SU-DHL-6 (cell line): ENCODE measurements around the gene TRIM2.
A peak's percentile ranks its signal among the peaks of the same experiment; 100 is the strongest.

Experiments
- H2AFZ ChIP-seq: fragments of 200-600 bp; sonication (generic); 2 replicates; pipeline ENCODE4 v1.6.1; 2014; ENCODE audit warnings: low read depth, mild to moderate bottlenecking, moderate library complexity, mixed read lengths, antibody characterized with exemption, low read length; ENCODE audit not compliant: severe bottlenecking
- H3F3A ChIP-seq: fragments of 200-600 bp; shearing (Covaris generic); 2 replicates; pipeline ENCODE4 v1.6.0; 2016; ENCODE audit warnings: antibody characterized with exemption, mild to moderate bottlenecking; ENCODE audit not compliant: insufficient read depth
- H3K27ac ChIP-seq: fragments of 200-600 bp; sonication (generic); 2 replicates; pipeline ENCODE4 v1.5.1; 2016; ENCODE audit warnings: low read depth, mild to moderate bottlenecking, low read length, moderate library complexity, mixed read lengths
- H3K27me3 ChIP-seq: fragments of 200-600 bp; sonication (generic), shearing (Covaris generic); 2 replicates; pipeline ENCODE4 v1.6.0; 2014; ENCODE audit warnings: mild to moderate bottlenecking, low read length
- H3K36me3 ChIP-seq: fragments of 200-600 bp; sonication (generic); 2 replicates; pipeline ENCODE4 v1.6.1; 2014; ENCODE audit warnings: mild to moderate bottlenecking, low read length, mixed read lengths
- H3K4me2 ChIP-seq: fragments of 300-600, 200-600 bp; shearing (Covaris generic), sonication (generic); 2 replicates; pipeline ENCODE4 v1.6.0; 2014; ENCODE audit warnings: low read length, low read depth, mild to moderate bottlenecking; ENCODE audit not compliant: poor library complexity, severe bottlenecking
- H3K4me3 ChIP-seq: fragments of 200-600 bp; sonication (generic); 2 replicates; pipeline ENCODE4 v1.5.1; 2014; ENCODE audit warnings: antibody characterized with exemption, low read length, mild to moderate bottlenecking, mixed read lengths; ENCODE audit not compliant: insufficient read depth, poor library complexity, severe bottlenecking
- H3K79me2 ChIP-seq: fragments of 200-600 bp; sonication (generic); 2 replicates; pipeline ENCODE4 v1.6.1; 2014; ENCODE audit warnings: mild to moderate bottlenecking, low read length, moderate library complexity; ENCODE audit not compliant: insufficient read depth
- H3K9ac ChIP-seq: fragments of 200-600 bp; sonication (generic); 2 replicates; pipeline ENCODE4 v1.7.0; 2014; ENCODE audit warnings: mild to moderate bottlenecking, low read length
- H3K9me2 ChIP-seq: fragments of 200-600 bp; sonication (generic); replicated peaks from 2 replicates; pipeline ENCODE4 v1.6.1; 2014; ENCODE audit warnings: low read length; ENCODE audit not compliant: insufficient read depth
- H3K9me3 ChIP-seq: fragments of 200-600 bp; sonication (generic); 2 replicates; pipeline ENCODE4 v1.6.1; 2014; ENCODE audit warnings: low read length, mixed read lengths; ENCODE audit not compliant: insufficient read depth
- H4K20me1 ChIP-seq: fragments of 200-600 bp; sonication (generic); 2 replicates; pipeline ENCODE4 v1.6.1; 2014; ENCODE audit warnings: low read depth, mild to moderate bottlenecking, antibody characterized with exemption, low read length, moderate library complexity, mixed read lengths
- EZH2phosphoT487 ChIP-seq: fragments of 200-600 bp; sonication (generic), shearing (Covaris generic); conservative IDR thresholded peaks from 2 replicates; pipeline ENCODE4 v1.6.1; 2018; ENCODE audit warnings: mild to moderate bottlenecking, antibody characterized with exemption, low read length, moderate library complexity, mixed read lengths
- TF ChIP-seq, protein P1 (sequence below): fragments of 200-600 bp; sonication (generic); IDR thresholded peaks from one replicate; pipeline ENCODE4 v1.5.1; 2017; ENCODE audit warnings: antibody characterized with exemption, mild to moderate bottlenecking, low read length, moderate library complexity; ENCODE audit not compliant: insufficient read depth, poor library complexity, severe bottlenecking

Gene TRIM2

DNA sequence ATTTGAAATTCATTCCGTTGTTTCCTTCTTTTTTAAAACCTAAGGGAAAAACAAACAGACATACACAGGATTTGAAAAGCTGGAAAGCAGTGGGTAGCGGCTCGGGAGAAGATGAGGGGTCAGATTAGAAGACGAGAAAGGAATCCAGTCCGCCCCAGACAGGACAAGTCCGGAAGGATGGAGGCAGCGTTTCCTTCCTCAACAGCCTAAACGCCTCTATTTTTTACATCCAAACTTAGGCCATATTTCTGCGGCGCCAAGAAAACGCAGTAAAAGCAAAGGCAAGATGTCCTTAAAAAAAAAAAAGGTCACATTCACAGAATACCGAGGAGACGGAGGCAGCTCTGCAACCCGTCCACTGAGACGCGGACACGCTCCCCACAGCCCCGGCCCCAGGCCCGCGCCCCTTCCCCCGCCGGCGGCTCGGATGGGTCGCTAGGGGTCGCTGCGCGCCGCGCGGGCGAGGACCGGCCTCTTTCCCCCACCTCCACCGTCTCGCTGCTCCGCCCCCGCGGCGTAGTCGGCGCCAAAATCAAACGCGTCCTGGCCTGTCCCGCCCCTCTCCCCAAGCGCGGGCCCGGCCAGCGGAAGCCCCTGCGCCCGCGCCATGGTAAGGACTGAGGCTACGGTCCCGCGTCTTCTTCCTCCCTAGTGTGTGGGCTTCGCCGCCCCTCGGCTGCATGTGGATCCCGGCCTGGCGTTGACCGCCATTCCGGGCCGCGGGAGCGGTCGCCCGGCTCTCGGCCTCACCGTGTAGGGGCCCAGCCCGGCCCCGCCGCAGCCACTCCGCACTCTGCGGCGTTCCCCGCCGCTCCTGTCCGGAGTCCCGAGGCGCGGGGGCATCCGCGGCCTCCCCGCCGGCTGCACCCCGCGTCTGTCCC lies 140.1 kb downstream of the TRIM2 start, which contains the start of gene MND1:
Gene MND1, plus strand, starts transcription at position 558 of the 881 bp plus-strand sequence. Its CDS starts 50 bp downstream, at position 608.
- H3K36me3 ChIP-seq: 0 out of 2 replicates have a peak, but pooled peaks cover under 1% of the 10 kb centered on the region

DNA sequence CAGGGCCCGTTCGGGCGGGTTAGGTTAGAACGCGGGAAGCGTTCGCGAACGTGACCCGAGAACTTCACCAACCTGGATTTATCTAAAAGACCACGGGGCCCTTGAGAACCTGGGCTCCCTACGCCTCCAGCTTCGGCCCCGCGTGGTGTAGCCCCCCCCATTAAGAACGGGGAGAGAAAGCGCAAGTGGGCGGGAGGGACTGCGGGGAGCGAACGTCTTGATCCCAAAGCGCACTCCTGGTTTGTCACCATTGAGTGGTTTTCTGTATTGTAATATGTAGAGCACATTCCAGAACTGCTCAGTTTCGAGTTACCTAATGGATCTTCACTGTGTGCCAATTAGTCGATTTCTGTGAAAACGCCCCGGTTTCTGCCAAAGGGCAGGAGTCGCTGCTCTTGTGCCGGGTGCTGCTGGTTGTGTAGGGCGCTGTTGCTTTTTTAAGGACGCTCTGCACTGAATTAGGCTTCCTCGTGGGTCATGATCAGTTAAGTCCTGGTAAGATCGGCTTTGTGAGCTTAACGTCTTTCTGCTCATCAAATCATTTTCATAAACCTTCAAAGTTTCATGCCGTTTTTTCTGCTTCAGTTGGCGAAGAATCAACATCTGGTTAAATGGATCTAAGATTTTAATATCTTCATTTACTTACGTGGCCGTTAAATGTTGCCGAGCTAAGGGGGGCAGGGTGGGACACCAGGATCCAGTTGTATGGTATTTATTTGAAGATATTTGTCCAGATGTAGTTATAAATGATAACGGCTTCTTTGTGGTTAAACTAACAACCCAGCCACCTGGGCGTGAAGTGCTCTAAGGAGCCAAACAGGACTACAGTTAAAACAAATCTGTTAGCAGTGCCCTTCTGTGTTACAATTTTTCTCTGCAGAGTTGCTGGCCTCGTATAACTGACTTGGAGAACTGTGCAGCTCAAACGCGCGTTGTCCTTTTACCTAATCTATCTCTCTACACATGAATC lies 141.1 kb downstream of the TRIM2 start:
- H3K36me3 ChIP-seq: peaks cover 10% of the 10 kb centered on the region
- peak overlapping the region; percentile 98 for H3K9ac ChIP-seq
- no peak overlapping the region for H2AFZ ChIP-seq
- no peaks in the 10 kb centered on the region for H3K9me2 ChIP-seq
- peak overlapping the region; percentile 98 for H3K4me2 ChIP-seq
- H3F3A ChIP-seq: peaks cover 32% of the 10 kb centered on the region
- peaks cover 57% of the 10 kb centered on the region for H3K79me2 ChIP-seq
- peak overlapping the region; percentile 76 for H3K4me3 ChIP-seq
- H4K20me1 ChIP-seq: no peaks in the 10 kb centered on the region
- peak overlapping the region; percentile 98 for H3K27ac ChIP-seq
- no peaks in the 10 kb centered on the region for H3K9me3 ChIP-seq
- TF ChIP-seq, protein P1, sequence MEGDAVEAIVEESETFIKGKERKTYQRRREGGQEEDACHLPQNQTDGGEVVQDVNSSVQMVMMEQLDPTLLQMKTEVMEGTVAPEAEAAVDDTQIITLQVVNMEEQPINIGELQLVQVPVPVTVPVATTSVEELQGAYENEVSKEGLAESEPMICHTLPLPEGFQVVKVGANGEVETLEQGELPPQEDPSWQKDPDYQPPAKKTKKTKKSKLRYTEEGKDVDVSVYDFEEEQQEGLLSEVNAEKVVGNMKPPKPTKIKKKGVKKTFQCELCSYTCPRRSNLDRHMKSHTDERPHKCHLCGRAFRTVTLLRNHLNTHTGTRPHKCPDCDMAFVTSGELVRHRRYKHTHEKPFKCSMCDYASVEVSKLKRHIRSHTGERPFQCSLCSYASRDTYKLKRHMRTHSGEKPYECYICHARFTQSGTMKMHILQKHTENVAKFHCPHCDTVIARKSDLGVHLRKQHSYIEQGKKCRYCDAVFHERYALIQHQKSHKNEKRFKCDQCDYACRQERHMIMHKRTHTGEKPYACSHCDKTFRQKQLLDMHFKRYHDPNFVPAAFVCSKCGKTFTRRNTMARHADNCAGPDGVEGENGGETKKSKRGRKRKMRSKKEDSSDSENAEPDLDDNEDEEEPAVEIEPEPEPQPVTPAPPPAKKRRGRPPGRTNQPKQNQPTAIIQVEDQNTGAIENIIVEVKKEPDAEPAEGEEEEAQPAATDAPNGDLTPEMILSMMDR: no peak
- no peak for TF ChIP-seq EZH2phosphoT487
- H3K27me3 ChIP-seq: no peaks in the 10 kb centered on the region

More for the DNA sequence above, 140.1 kb downstream of the TRIM2 start, which contains the start of gene MND1:
- Histone ChIP-seq H3K9ac (peak within 1 kb of the TSS; percentile 98), H3K9me3 (no peaks in the 10 kb centered on the region), H3K4me3 (peak within 1 kb of the TSS; percentile 76), H3K4me2 (peak within 1 kb of the TSS; percentile 98), H3K27me3 (no peaks in the 10 kb centered on the region), H4K20me1 (no peaks in the 10 kb centered on the region), H3F3A (peaks cover 27% of the 10 kb centered on the region), H2AFZ (peak within 1 kb of the TSS; percentile 90), H3K79me2 (peaks cover 47% of the 10 kb centered on the region), H3K9me2 (no peaks in the 10 kb centered on the region), H3K27ac (peak within 1 kb of the TSS; percentile 98)
- TF ChIP-seq, protein P1: peak; percentile 63
- no peak for TF ChIP-seq EZH2phosphoT487

DNA sequence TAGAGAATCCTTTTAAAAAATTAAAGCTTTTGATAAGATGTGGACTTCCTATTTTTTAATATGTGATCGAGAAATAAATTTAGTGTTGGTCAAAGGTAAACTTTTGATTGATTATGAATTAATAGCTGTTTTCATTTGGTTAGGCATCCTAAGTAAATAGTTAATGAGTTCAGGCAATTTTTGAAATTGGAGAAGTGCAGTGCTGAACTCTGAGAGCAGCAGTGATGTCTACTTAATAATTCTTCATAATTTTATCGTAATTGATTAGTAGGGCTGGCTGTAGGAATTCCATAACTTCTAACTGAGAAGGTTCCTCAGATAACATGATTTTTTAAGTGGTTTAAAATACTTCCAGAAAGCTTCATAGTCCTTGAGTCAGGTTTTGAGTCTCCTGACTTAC lies 141.8 kb downstream of the TRIM2 start:
- TF ChIP-seq, protein P1: no peak
- TF ChIP-seq EZH2phosphoT487: no peak
- Histone ChIP-seq H3K4me3 (peak overlapping the region; percentile 76), H3K79me2 (peaks cover 64% of the 10 kb centered on the region), H3K27me3 (no peaks in the 10 kb centered on the region), H3K36me3 (peaks cover 18% of the 10 kb centered on the region), H4K20me1 (no peaks in the 10 kb centered on the region), H3K27ac (peak overlapping the region; percentile 98), H3K9me2 (no peaks in the 10 kb centered on the region), H3K4me2 (peak overlapping the region; percentile 98), H3K9ac (peak overlapping the region; percentile 98), H3F3A (peaks cover 32% of the 10 kb centered on the region), H3K9me3 (no peaks in the 10 kb centered on the region), H2AFZ (no peak overlapping the region)
